ENCODE results near the gene M1AP.

The M1AP gene

GRCh38 chr2:74655579-74655978 lies 7.4 kb upstream of the M1AP start:
- no peak for TF ChIP-seq CTCF (IDR thresholded peaks at IDR 0.05; ENCODE audit: low read depth, low read length, missing control alignments)
- no peak for DNase-seq (ENCODE audit: extremely low read depth, low read depth)
- H3K4me3 ChIP-seq (replicated peaks; ENCODE audit: low read depth, low read length): no peak overlapping the region

- TF ChIP-seq CTCF (IDR thresholded peaks at IDR 0.05; ENCODE audit: low read depth, low read length, missing control alignments): no peak
- peak within 1 kb of the TSS; percentile 60 for H3K4me3 ChIP-seq (replicated peaks; ENCODE audit: low read depth, low read length)
- DNase-seq (ENCODE audit: extremely low read depth, low read depth): peak; percentile 84
Observed at GRCh38 chr2:74653985-74654882, 6.1 kb upstream of the M1AP start, which contains the start of gene SEMA4F. TSS of gene SEMA4F (plus strand) at chr2:74654247. CDS start at chr2:74654377, 130 bp downstream.

GRCh38 chr2:74653589-74653984 lies 5.5 kb upstream of the M1AP start:
- H3K4me3 ChIP-seq (replicated peaks; ENCODE audit: low read depth, low read length): peak overlapping the region; percentile 60
- DNase-seq (ENCODE audit: extremely low read depth, low read depth): no peak
- TF ChIP-seq CTCF (IDR thresholded peaks at IDR 0.05; ENCODE audit: low read depth, low read length, missing control alignments): no peak

- TF ChIP-seq CTCF (IDR thresholded peaks at IDR 0.05; ENCODE audit: low read depth, low read length, missing control alignments): no peak
- DNase-seq (ENCODE audit: extremely low read depth, low read depth): no peak
- H3K4me3 ChIP-seq (replicated peaks; ENCODE audit: low read depth, low read length): no peak overlapping the region
Observed at GRCh38 chr2:74646834-74647482, 1.2 kb downstream of the M1AP start.

- no peak for TF ChIP-seq CTCF (IDR thresholded peaks at IDR 0.05; ENCODE audit: low read depth, low read length, missing control alignments)
- H3K4me3 ChIP-seq (replicated peaks; ENCODE audit: low read depth, low read length): no peak overlapping the region
- no peak for DNase-seq (ENCODE audit: extremely low read depth, low read depth)
Observed at GRCh38 chr2:74646201-74646600, 1.9 kb downstream of the M1AP start.

GRCh38 chr2:74645344-74645743 lies 2.8 kb downstream of the M1AP start:
- no peak for DNase-seq (ENCODE audit: extremely low read depth, low read depth)
- H3K4me3 ChIP-seq (replicated peaks; ENCODE audit: low read depth, low read length): no peak overlapping the region
- TF ChIP-seq CTCF (IDR thresholded peaks at IDR 0.05; ENCODE audit: low read depth, low read length, missing control alignments): no peak

Data from HFF-Myc (cell line).